Inflammatory macrophage (primary cell): ENCODE results near the gene PGLYRP3.

ENCODE experiments used
- DNase-seq, 2 donors: peaks; one replicate each; pipeline ENCODE4 v3.0.0-alpha.2; 2020 to 2022

PGLYRP3 gene

DNA sequence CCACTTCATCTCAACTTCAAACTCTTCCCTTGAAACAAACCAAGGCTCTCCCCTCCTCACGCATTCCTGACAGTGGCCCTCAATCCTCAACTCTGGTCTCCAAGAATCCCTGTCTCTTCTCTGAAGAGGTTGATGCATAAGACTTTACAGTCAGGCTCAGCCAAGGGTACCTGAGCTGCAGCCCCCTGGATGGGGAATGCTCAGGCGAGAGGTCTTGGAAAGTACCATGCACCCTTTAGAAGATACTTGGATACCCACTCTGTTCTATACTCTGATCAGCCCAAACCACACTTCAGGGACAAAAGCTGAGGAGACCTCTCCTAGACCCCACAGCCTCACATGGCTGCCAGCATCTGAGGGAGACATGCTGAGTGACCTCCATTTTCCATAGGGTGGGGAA, 536 bp upstream of the PGLYRP3 start:
- DNase-seq, result no peak

DNA sequence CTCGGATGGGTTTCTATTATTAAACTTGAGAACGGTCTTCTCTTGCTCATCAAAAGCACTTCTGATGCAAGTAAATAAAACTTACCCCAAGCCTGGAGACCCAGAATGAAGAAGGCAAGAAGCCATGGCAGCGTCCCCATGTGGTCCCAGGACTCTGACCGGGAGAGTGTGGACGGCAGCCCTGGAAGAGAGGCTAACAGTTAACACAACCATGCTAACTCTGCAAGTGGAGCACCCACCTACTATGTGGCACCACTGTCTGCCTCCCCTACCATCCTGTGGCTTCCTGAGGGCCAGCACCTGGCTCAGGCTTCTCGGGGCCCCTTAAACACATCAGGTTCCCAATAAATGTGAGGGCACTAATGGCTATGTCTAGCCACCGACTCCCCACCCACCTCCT, 2.2 kb downstream of the PGLYRP3 start:
- DNase-seq, result no peak

- no peak for DNase-seq
Observed at GRCh38 chr1:153309441-153309840, 3.3 kb downstream of the PGLYRP3 start.

DNA sequence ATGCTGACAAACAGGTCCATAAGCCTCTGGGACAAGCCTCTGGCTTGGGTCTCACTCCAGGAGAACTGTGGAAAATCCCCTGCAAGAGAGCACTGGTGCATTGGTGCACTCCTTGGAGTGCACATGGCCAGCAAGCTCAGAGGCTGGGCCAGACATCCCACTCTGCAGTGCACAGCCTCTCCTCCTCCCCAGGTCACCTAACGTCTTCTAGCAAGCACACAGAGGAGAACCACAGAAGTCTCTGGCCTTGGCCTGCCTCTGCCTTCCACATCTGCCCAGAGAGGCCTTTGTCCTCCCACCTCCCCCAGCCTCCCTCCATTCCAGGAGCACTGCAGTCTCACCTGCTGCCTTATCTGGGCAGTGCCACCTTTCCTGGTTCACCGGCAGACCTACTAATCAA, 4.2 kb downstream of the PGLYRP3 start:
- no peak for DNase-seq

DNA sequence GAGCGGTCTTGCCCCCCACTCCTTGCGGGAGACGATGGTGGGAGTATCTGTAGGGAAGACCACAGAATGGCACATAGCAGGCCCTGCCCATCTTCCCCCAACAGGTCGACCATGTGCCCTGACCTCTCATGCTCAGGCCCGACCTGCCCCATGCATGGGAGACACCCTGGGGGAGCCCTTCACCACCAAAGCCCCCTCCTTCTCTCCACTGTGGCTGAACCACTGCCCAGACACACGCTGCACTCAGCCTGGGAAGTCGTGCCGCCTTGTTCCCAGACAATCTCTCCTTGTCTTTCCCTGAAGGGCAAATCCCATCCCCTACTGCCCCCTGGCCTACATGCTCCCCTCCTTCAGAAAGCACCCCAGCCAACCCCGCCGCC, 5.5 kb downstream of the PGLYRP3 start:
- DNase-seq, result no peak

GRCh38 chr1:153306303-153307220, 6.2 kb downstream of the PGLYRP3 start:
- peak; percentile 64 to 65 for DNase-seq

DNA sequence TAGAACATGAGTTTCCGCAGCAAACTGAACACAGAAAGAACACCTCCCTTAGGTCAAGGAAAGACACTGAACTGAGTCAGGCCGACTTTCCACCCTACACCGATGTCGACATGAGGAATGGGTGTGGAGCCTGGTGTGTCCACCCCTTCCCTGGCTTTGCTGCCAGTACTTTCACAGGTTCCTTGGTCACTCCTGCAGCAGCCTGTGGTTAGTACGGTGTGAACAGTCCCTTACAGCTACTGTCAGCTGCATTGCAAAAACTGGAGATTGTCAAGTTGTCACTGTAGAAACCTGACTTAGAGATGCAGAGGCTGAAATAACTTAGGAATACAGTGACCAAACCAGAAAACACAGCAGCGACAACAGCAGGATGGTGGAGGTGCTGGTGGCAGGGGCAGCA, 7.1 kb downstream of the PGLYRP3 start:
- no peak for DNase-seq

GRCh38 chr1:153302308-153302707, 10.4 kb downstream of the PGLYRP3 start:
- no peak for DNase-seq

DNA sequence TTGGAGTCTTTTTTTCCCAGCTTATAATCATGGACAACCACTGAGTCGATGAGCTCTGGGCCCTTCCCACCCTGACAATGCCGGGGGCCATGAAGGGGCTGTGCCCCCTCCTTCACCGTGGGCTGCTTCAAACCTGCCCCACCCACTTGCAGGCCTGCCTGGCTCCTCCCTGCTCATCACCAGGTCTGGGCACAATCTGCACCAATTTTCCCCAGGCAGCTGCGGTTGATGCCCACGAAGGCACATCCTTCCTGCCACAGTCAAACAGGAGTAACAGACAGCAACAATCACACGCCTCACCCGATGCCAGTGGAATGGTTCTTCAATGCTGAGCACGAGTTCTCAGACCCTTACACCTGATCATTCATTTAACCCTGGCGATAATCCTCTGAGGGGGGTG, 18.9 kb downstream of the PGLYRP3 start:
- no peak for DNase-seq

DNA sequence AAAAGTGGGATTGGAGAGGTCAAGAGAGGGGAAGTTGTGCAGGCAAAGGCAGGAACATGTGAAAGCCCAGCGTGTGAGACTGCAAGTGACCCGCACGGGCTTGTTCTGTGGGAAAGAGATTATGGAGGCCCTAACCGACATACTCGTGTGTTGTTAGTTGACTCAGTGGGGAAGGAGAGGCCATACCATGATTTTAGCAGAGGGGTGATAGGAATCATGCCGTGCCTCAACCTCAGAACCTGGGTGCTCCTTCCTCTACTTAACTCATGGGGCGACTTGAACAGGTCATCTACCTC, 19.3 kb downstream of the PGLYRP3 start:
- DNase-seq, result no peak

- no peak for DNase-seq
Observed at GRCh38 chr1:153292740-153293479, 19.8 kb downstream of the PGLYRP3 start.

DNA sequence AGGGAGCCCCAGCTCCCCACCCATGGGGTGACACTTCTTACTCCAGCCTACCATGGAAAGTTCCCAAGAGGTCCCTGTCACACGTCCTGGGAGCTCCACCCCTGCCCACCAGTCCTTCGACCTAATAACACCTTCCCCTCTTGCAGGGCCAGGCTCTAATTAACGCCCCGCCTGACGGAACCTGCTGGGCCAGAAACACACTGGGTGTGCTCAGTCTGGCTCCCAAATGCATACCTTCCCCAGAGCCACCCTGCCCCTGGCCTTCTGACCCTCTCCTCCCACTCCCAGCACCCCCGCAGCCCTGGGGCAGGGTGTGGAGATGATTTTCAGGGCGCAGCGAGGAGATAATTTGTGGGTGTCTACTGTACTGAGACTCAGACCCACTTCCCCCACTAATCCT, 20.6 kb downstream of the PGLYRP3 start:
- no peak for DNase-seq

- no peak for DNase-seq
Observed at GRCh38 chr1:153291514-153291913, 21.2 kb downstream of the PGLYRP3 start.

DNA sequence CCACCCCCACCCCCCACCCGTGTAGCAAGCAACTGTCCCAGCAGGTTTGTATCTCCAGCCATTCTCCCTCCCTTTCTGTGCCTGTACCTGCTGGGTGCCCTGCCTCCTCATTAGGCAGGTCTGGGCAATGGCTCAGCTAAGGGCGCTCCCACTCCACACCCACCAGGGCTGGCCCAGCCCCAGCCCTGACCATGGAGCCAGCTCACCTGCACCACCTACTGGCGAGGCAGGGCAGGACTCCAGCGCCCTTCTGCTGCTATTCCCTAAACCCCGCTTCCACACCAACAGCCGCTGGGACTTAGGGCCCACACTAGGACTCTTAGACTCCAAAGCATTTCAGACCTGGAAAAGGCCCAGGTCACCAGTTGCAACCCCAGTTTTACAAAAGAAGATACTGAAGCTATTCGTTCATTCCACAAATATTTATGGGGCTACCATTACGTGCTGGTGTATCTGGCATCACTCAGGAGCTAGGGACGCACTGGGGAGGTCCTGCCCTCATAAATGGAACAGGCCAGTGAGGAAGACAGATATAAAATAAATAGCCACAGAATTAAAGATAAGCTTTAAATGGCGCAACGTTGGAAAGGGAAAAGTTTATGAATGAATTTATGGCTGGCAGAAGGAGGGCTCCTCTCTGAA, 24.0 kb downstream of the PGLYRP3 start:
- peak; percentile 7 to 25 for DNase-seq

DNA sequence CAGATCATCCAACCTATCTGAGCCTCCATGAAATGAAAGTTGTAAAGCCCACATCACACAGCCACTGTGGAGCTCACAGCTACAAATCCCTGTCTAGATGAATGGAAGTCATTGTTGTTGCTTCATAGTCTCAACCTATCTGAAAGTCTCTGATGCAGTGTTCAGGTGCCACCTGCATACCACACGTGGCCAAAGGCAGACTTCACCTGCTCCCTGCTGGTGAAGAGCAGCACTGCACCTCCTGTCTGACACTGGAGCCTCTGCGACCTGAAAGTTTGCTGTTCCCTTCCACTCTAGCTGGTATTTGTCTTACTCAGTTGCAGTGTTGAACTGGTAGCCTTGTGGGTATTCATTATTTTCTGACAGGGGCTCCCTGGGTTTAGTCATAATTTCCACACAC, 34.9 kb downstream of the PGLYRP3 start:
- DNase-seq, result peak; percentile 4 to 39

GRCh38 chr1:153272186-153272585, 40.6 kb downstream of the PGLYRP3 start:
- DNase-seq, result no peak

GRCh38 chr1:153271711-153272110, 41.0 kb downstream of the PGLYRP3 start:
- no peak for DNase-seq

DNA sequence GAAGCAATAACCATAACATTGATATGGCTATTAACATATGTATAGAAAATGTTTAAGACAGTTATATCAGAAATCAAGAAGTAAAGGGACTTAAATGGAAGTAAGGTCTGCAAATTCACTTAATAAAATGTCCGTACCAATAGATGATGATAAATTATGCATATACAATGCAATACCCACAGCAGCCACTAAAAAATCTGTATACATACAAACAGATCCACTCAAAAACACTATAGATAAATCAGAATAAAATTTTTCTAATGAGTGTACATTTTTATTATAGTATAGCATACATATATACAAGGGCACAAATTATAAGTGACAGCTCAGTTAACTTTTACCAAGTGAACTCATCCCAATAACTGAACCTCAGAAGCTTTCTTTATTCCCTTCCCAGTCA, 47.3 kb downstream of the PGLYRP3 start:
- no peak for DNase-seq

- peak in 1 of 2 donors; percentile 27 for DNase-seq
Observed at GRCh38 chr1:153262462-153263157, 50.1 kb downstream of the PGLYRP3 start.

GRCh38 chr1:153262070-153262366, 50.7 kb downstream of the PGLYRP3 start:
- DNase-seq, result no peak

- DNase-seq, result peak in 1 of 2 donors; percentile 6
Observed at GRCh38 chr1:153261281-153262069, 51.3 kb downstream of the PGLYRP3 start.

- DNase-seq, result peak; percentile 48 to 69
Observed at GRCh38 chr1:153260585-153261280, 52.0 kb downstream of the PGLYRP3 start.
